Central memory CD4-positive, alpha-beta T cell (primary cell): ENCODE results near the gene CLSTN2.

Experiments used
- DNase-seq: peaks from one replicate; pipeline ENCODE4 v3.0.0; 2022
- total RNA-seq, 3 experiments: gene quantifications; one replicate each; lab custom pipeline; 2026; lab: John Stamatoyannopoulos, UW

CLSTN2 gene
- 0 to 0.19 (median 0) reads per million in 3 experiments for total RNA-seq

DNA sequence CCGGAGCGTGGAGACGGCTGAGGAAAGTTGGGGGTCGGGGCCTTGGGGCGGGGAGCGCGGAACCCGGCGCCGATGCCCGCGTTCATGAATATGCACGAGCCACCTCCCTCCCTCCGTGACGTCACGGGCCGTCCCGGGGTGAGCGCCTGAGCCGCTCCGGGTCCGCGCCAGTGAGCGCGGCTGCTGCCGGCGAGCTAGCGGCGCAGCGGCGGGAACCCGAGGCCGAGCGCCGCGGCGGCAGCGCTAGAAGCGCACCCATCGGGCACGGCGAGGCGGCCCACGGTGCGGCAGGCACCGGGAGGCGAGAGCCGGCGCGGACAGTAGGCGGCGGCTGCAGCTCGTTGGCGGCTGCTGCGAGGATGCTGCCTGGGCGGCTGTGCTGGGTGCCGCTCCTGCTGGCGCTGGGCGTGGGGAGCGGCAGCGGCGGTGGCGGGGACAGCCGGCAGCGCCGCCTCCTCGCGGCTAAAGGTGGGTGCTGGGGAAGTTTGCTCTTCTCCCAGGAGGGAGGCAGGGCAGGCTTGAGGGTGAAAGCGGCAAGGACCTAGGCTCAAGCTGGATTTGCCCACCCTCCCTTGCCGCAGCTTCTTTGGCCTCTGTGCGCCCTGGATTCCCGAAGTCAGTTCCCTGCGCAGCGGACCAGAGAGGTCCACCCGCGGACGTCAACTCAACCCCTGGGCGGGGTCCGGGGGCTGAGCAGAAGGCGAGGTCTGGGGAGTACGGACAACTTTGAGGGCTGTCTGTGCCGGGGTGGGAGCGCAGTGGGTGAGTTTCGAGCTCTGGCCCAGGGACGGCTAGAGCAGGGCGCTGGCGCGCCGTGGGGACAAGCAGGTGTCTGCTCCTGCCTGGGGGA, at the start of gene CLSTN2:
Gene CLSTN2, plus strand, starts transcription at position 170 of the 850 bp plus-strand sequence.
- DNase-seq: no peak

DNA sequence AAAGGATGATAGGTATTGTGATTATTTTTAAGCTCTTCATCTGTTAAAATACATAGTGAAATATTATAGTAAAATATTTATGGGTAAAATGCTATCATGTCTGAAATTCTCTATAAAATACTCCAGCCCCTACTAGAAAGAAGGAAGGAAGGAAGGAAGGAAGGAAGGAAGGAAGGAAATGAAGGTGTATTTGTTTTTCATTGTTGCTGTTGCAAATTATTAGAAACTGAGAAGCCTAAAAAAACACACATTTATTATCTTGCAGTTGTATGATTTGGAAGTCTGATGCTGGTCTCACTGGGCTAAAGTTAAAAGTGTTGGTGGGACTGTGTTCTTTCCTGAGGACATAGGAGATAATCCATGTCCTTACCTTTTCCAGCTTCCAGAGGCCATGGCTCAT, 47.6 kb upstream of the CLSTN2 start:
- DNase-seq: no peak

- DNase-seq: no peak
These were observed 46.3 kb upstream of the CLSTN2 start for GRCh38 chr3:139888561-139889140.

GRCh38 chr3:139893267-139893962, 41.6 kb upstream of the CLSTN2 start:
- no peak for DNase-seq

DNA sequence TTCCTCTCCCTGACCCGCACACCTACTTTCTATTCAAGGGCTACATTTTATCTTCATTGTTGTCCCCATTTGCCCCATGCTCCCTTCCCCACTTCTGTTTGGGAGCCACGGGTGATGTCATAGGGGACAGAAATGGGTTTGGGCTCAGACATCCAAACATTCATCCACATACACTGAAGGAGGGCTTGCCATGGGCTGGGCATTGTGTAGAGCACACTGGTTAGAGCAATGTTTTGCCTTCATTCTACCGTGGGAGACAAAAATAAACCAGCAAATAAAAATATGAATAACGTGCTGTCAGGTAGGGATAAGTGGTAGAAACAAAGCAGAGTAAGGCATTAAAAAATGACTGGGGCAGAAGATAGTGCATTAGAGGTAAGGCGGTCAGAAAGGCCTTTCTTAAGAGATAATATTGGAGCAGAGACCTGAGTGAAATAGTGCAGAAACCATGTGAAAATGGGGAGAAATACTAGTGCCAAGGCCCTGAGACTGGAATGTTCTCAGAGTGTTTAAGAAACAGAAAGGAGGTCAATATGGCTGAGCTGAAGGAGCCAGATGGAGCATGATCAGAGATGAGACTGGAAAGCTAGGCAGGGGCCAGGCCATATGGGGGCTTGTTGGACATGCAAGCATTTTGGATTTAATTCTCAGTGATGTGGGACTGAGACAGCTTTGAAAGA, 40.9 kb upstream of the CLSTN2 start:
- DNase-seq: no peak

DNA sequence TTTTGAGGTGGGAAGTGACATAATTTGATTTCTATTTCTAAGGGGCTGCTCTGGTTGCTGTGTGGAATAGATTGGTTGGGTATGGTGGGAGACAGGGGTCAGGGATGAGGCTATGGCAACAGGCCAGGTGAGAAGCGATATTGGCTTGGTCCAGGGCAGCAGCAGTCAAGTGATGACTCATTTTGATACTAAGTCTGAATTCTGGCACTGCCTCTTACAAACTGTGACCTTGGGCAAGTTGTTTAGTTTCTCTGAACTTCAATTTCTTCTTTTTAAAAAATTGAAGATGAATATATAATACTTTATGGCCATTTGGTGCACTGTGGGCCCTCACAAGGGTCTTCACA, 40.4 kb upstream of the CLSTN2 start:
- DNase-seq: no peak

DNA sequence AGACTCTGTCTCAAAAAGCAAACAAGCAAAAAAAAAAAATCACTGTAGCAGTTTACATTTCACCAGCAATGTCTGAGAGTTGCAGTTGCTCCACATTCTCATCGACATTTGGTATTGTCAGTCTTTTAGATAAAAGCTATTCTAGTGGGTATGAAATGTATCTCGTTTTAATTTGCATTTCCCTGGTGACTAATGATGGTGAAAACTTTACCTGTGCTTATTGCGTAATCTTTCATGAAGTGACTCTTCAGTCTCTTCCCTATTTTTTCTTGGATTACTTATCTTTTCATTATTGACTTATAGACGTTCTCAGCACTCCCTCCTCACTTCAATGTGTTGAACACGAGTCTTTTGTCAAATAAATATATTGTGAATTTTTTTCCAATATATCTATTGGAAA, 37.2 kb upstream of the CLSTN2 start:
- no peak for DNase-seq

- no peak for DNase-seq
These were observed 28.6 kb upstream of the CLSTN2 start for GRCh38 chr3:139906418-139906817.

- no peak for DNase-seq
These were observed 25.2 kb upstream of the CLSTN2 start for GRCh38 chr3:139909811-139910210.

DNA sequence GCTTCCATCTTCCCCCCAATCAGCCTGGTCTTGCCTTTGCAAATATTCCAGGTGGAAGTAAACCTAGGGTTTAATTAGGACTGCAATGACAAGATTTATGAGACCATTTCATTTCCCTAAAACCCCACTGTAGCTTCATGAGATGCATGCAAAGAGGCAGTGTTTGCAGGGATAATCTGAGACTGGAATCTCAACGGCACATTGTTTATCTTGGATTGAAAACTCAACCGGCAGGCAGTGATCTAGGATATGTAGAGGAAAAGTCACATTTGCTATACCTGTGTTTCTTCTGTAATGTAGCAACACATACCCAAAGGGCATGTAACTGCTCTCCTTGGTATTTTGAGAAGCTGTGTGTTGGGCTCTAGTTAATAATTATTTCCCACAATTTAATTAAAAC, 18.7 kb upstream of the CLSTN2 start:
- no peak for DNase-seq

DNA sequence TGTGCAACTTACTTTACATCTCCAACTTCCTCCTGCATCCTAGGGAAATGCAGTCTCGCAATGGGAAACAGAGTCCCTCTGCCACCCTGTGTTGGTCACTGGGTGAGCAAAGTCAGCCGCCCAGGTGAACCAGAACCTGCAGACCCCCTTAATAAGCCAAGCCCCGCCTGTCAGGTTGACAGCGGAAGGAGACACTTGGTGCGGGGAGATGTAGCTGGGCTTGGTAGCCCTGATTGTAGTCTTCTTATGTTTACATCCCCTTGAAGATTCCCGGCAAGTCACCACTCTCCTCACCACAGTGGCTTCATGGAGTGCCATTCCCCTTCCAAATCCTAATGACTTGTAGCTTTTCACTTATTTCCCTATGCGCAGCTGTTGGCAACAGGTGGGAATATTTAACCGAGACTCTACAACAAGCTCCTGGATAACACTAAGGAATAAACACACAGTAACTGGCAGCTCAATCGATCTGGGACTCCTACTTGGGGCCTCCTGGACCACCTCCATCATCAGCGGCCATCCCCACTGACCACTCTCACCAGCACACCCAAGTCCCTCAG, 17.7 kb upstream of the CLSTN2 start:
- DNase-seq: no peak

- no peak for DNase-seq
These were observed 6.1 kb upstream of the CLSTN2 start for GRCh38 chr3:139928708-139929505.

DNA sequence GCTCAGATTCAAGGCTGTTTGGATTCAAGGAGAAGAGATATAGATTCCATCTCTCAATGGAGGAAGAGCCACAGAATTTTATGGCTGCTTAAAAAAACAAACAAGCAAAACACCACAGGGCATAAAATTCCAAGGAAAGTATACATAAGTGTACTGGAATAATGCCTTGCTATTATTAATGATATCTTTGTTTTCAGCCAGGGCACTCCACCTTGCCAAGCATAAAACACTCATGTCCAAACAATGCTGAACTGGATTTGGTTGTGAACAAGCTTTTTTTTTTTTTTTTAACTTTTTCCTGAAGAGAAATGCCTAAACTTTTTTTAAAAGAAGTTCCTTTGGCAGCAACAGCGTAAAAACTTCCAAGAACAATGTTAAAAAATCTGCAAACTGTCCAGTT, 4.8 kb upstream of the CLSTN2 start:
- DNase-seq: no peak

GRCh38 chr3:139933766-139934165, 1.2 kb upstream of the CLSTN2 start:
- DNase-seq: no peak

- DNase-seq: no peak
These were observed 371 bp upstream of the CLSTN2 start for GRCh38 chr3:139934613-139935015.

- DNase-seq: no peak
These were observed 1.2 kb downstream of the CLSTN2 start for GRCh38 chr3:139935866-139936817.

- DNase-seq: no peak
These were observed 2.8 kb downstream of the CLSTN2 start for GRCh38 chr3:139937674-139938279.

GRCh38 chr3:139939681-139940190, 4.8 kb downstream of the CLSTN2 start:
- no peak for DNase-seq

DNA sequence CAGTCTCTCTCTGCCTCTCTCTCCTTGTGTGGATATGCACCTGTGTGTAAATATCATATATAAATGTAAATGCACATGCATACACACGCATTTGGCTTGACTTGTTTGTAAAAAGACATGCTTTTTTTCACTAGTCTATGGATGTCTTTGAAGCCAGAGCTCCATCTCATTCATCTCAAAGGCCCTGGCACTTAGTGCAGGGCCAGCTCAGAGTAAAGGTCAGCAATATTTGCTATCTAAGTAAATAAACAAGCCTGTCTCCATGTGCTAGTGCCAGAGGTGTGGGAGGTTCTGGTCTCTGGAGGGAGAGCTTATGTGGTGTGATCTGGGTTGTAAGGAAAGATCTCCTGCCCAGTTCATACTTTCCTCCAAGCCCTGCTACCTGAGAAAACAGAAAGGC, 5.6 kb downstream of the CLSTN2 start:
- DNase-seq: no peak

- DNase-seq: no peak
These were observed 6.6 kb downstream of the CLSTN2 start for GRCh38 chr3:139941580-139941979.
